Astrocyte of the spinal cord (primary cell): ENCODE measurements around the gene SEC16B.

Experiments
- DNase-seq: peaks from one replicate; pipeline ENCODE4 v3.0.0; 2011; ENCODE audit warnings: low read depth, low spot score
- H3K4me3 ChIP-seq: 2 replicates; pipeline ENCODE4 v1.5.1; 2011; ENCODE audit warnings: low read depth, mild to moderate bottlenecking, low read length, moderate library complexity
- CTCF ChIP-seq: IDR thresholded peaks from 2 replicates; pipeline ENCODE4 v1.5.1; 2012; ENCODE audit warnings: low read depth, mild to moderate bottlenecking, low read length, inconsistent platforms
- in situ Hi-C: cut with HindIII; loops from 2 replicates; pipeline ENCODE4 v1.10.0; 2017; ENCODE audit warnings: low sequenced_read_pairs

Gene SEC16B

DNA sequence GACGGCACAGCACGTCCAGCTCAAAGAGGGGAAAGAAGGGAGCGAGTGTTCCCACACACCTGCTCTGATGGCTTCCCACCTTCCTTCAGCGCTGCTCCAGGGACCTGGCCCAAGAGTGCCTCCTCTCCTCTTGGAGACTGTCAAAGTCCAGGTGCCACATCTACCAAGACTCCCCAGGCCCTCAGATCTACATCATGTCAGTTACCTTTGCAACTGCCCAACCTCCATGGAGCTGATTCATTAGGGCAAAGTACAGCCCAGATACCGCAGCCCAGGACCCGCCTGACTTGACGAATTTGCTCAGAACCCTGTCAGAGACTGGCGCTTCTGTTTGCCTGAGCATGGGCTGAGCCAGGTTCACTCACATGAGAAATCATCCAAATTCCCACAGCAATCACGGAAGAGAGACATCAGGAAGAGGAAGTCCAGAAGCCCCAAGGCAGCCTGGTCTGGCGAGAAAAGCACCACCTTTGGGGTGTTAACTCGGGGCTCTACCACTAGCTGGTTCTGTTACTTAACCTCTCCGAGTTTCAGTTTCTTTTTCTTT lies at the start of gene SEC16B:
Gene SEC16B, minus strand, starts transcription at position 234 of the 547 bp plus-strand sequence. CDS start 2,077 bp downstream, outside the sequence.
- TF ChIP-seq CTCF = no peak
- H3K4me3 ChIP-seq = no peak within 1 kb of the TSS
- in situ Hi-C loops = no loop called here
- DNase-seq = no peak

DNA sequence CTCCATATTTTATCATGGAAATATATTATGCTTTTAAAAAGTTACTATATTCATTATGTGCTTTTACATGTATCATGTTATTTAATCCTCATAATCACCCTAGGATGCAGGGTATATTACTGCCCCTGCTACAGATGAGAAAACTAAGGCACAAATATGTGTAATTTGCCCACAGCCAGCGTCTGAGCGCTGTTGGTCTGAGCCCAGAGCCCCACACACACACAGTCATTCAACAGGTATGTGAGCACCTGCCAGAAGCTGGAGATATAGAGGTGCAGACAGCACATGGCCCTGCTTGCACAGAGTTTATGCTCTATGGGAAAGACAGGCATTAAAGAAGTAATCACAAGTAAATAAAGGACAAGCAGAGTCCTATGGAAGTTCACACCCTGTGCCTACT lies 49.8 kb upstream of the SEC16B start:
- in situ Hi-C loops = no loop called here
- H3K4me3 ChIP-seq = no peak overlapping the region
- no peak for TF ChIP-seq CTCF
- DNase-seq = no peak

- TF ChIP-seq CTCF = no peak
- H3K4me3 ChIP-seq = no peak overlapping the region
- no peak for DNase-seq
- in situ Hi-C loops = no loop called here
Observed at GRCh38 chr1:178019208-178019607, 49.4 kb upstream of the SEC16B start.

DNA sequence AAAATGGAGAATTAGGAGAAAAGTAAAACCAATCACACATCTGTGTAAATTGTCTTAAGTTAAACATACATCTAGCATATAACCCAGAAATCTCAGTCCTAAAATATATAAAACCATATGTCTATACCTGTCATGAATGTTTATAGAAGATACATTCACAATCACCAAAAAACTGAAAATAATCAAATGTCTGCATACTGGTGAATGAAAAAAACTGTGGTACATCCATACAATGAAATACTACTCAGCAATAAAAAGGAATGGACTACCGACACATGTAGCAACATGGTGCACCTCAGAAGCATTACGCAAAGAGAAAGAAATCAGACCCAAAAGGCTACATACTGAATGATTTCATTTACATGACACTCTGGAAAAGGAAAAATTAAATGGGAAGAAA lies 47.7 kb upstream of the SEC16B start:
- no peak overlapping the region for H3K4me3 ChIP-seq
- in situ Hi-C loops = no loop called here
- no peak for DNase-seq
- TF ChIP-seq CTCF = no peak

DNA sequence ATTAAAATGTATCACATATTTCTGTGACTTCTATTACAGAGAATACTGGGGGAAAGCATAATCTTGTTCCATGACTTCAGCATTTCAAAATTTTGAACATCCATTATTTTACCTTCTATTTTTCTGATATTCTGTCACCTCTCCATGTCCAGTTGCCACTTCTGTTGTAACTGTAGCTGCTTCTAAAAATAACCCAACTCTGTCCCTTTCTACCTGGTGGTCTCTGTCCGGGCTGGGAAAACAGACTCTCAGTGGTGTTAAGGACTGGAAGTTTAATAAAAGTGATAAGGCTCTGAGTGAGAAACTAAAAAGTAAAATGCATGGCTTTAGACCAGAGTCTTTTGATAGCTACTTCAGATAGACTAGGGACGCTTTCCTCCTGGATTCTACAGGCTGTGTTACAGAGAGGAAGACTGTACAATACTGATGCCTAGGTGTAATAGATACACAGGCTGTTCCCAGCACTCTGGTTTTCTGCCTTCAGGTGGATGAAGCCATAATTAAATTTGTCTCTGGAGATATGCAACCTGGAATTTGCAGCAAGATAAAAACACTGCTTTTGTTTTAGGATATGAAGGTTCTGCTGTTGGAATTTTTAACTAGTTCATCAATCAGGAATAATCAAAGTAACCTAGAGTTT lies 42.1 kb upstream of the SEC16B start:
- no peak overlapping the region for H3K4me3 ChIP-seq
- DNase-seq = no peak
- in situ Hi-C loops = no loop called here
- TF ChIP-seq CTCF = no peak

GRCh38 chr1:178011465-178011828 lies 41.6 kb upstream of the SEC16B start:
- TF ChIP-seq CTCF = no peak

More at GRCh38 chr1:178011465-178011828, 41.6 kb upstream of the SEC16B start:
- H3K4me3 ChIP-seq = no peak overlapping the region
- peak; percentile 36 for DNase-seq
- in situ Hi-C loops = no loop called here
